Ishikawa (cell line): ENCODE results near the gene UTRN.

Source experiments
- CEBPB ChIP-seq: IDR thresholded peaks from 2 replicates; pipeline ENCODE4 v1.6.1; 2012
- CREB1 ChIP-seq: IDR thresholded peaks from 2 replicates; pipeline ENCODE4 v1.6.1; 2012; ENCODE audit warnings: low read depth
- EGR1 ChIP-seq: IDR thresholded peaks from 2 replicates; pipeline ENCODE4 v1.6.1; 2012
- EP300 ChIP-seq: IDR thresholded peaks from 2 replicates; pipeline ENCODE4 v1.6.1; 2012; ENCODE audit warnings: borderline replicate concordance
- FOXM1 ChIP-seq: IDR thresholded peaks from 2 replicates; pipeline ENCODE4 v1.6.1; 2012; ENCODE audit warnings: low read depth, borderline replicate concordance
- MAX ChIP-seq: IDR thresholded peaks from 2 replicates; pipeline ENCODE4 v1.6.1; 2012
- RAD21 ChIP-seq: IDR thresholded peaks from 2 replicates; pipeline ENCODE4 v1.6.1; 2012; ENCODE audit warnings: low read depth
- REST ChIP-seq: IDR thresholded peaks from 2 replicates; pipeline ENCODE4 v1.6.1; 2012; ENCODE audit warnings: low read depth, mild to moderate bottlenecking
- TAF1 ChIP-seq: IDR thresholded peaks from 2 replicates; pipeline ENCODE4 v1.6.1; 2012; ENCODE audit warnings: low read depth, mild to moderate bottlenecking
- TCF12 ChIP-seq: IDR thresholded peaks from 2 replicates; pipeline ENCODE4 v1.6.1; 2012; ENCODE audit warnings: low read depth
- USF1 ChIP-seq: IDR thresholded peaks from 2 replicates; pipeline ENCODE4 v1.6.1; 2012
- YY1 ChIP-seq: IDR thresholded peaks from 2 replicates; pipeline ENCODE4 v1.6.1; 2012; ENCODE audit warnings: low read depth
- ZBTB7A ChIP-seq: IDR thresholded peaks from 2 replicates; pipeline ENCODE4 v1.6.1; 2012; ENCODE audit warnings: low read depth

- TF ChIP-seq ZBTB7A (no peak), TAF1 (no peak), CEBPB (no peak), MAX (no peak), USF1 (no peak), REST (no peak), FOXM1 (no peak), RAD21 (no peak), EP300 (no peak), EGR1 (no peak), CREB1 (no peak), YY1 (no peak), TCF12 (no peak)
Measured at GRCh38 chr6:144320741-144321140, 35.6 kb downstream of the UTRN start.
